ENCODE data around the gene KCNK10.

The KCNK10 gene

GRCh38 chr14:88218119-88218915, 104.8 kb downstream of the KCNK10 start:
- no peak for DNase-seq

GRCh38 chr14:88212691-88213090, 110.4 kb downstream of the KCNK10 start:
- DNase-seq, result no peak

- no peak for DNase-seq
Observed at GRCh38 chr14:88210426-88210825, 112.6 kb downstream of the KCNK10 start.

GRCh38 chr14:88209273-88209672, 113.8 kb downstream of the KCNK10 start:
- no peak for DNase-seq

GRCh38 chr14:88208858-88209257, 114.2 kb downstream of the KCNK10 start:
- DNase-seq, result no peak

- DNase-seq, result no peak
Observed at GRCh38 chr14:88204221-88204620, 118.8 kb downstream of the KCNK10 start.

- DNase-seq, result no peak
Observed at GRCh38 chr14:88203291-88203690, 119.8 kb downstream of the KCNK10 start.

- DNase-seq, result no peak
Observed at GRCh38 chr14:88202286-88202685, 120.8 kb downstream of the KCNK10 start.

- DNase-seq, result no peak
Observed at GRCh38 chr14:88201851-88202250, 121.2 kb downstream of the KCNK10 start.

- no peak for DNase-seq
Observed at GRCh38 chr14:88199882-88200281, 123.2 kb downstream of the KCNK10 start.

GRCh38 chr14:88198446-88198845, 124.6 kb downstream of the KCNK10 start:
- no peak for DNase-seq

- DNase-seq, result no peak
Observed at GRCh38 chr14:88196925-88197324, 126.1 kb downstream of the KCNK10 start.

GRCh38 chr14:88196116-88196890, 126.8 kb downstream of the KCNK10 start:
- DNase-seq, result no peak

- DNase-seq, result no peak
Observed at GRCh38 chr14:88195676-88196075, 127.4 kb downstream of the KCNK10 start.

GRCh38 chr14:88194531-88194930, 128.5 kb downstream of the KCNK10 start:
- no peak for DNase-seq

- DNase-seq, result no peak
Observed at GRCh38 chr14:88191605-88192004, 131.5 kb downstream of the KCNK10 start.

GRCh38 chr14:88189417-88190191, 133.5 kb downstream of the KCNK10 start:
- peak; percentile 54 to 57 for DNase-seq

GRCh38 chr14:88188745-88189416, 134.2 kb downstream of the KCNK10 start:
- DNase-seq, result no peak

- DNase-seq, result no peak
Observed at GRCh38 chr14:88185843-88186242, 137.2 kb downstream of the KCNK10 start.

- DNase-seq, result no peak
Observed at GRCh38 chr14:88184956-88185355, 138.1 kb downstream of the KCNK10 start.

GRCh38 chr14:88181072-88181471, 142.0 kb downstream of the KCNK10 start:
- DNase-seq, result no peak

- no peak for DNase-seq
Observed at GRCh38 chr14:88179716-88180115, 143.4 kb downstream of the KCNK10 start.

GRCh38 chr14:88170333-88170732, 152.7 kb downstream of the KCNK10 start:
- DNase-seq, result no peak
